Measurements from ENCODE around the gene AIDA.

The AIDA gene

GRCh38 chr1:222739929-222740328, 27.6 kb upstream of the AIDA start:
- Histone ChIP-seq H3K4me3 (ENCODE audit: insufficient read depth, low read depth, low read length, poor library complexity, severe bottlenecking) (no peak overlapping the region), H3K9me3 (ENCODE audit: control insufficient read depth, low read length) (no peaks in the 10 kb centered on the region), H3K27me3 (replicated peaks; ENCODE audit: control insufficient read depth, insufficient read depth, low read length, poor library complexity, severe bottlenecking) (no peaks in the 10 kb centered on the region), H3K4me1 (ENCODE audit: control insufficient read depth, insufficient read depth, low read length, poor library complexity, severe bottlenecking) (no peaks in the 10 kb centered on the region), H3K36me3 (ENCODE audit: control insufficient read depth, insufficient read depth, low read length) (peaks cover 11% of the 10 kb centered on the region), H3K27ac (ENCODE audit: insufficient read depth, low read length, poor library complexity, severe bottlenecking) (no peak overlapping the region)
- no peak for DNase-seq

- Histone ChIP-seq H3K4me3 (ENCODE audit: insufficient read depth, low read depth, low read length, poor library complexity, severe bottlenecking) (no peak overlapping the region), H3K9me3 (ENCODE audit: control insufficient read depth, low read length) (no peaks in the 10 kb centered on the region), H3K27ac (ENCODE audit: insufficient read depth, low read length, poor library complexity, severe bottlenecking) (no peak overlapping the region), H3K36me3 (ENCODE audit: control insufficient read depth, insufficient read depth, low read length) (peaks cover 16% of the 10 kb centered on the region), H3K27me3 (replicated peaks; ENCODE audit: control insufficient read depth, insufficient read depth, low read length, poor library complexity, severe bottlenecking) (no peaks in the 10 kb centered on the region), H3K4me1 (ENCODE audit: control insufficient read depth, insufficient read depth, low read length, poor library complexity, severe bottlenecking) (no peaks in the 10 kb centered on the region)
- DNase-seq = no peak
Measured at GRCh38 chr1:222739465-222739864, 27.2 kb upstream of the AIDA start.

GRCh38 chr1:222736972-222737371, 24.7 kb upstream of the AIDA start, which contains the start of gene FAM177B:
Gene FAM177B (plus strand): TSS chr1:222737202. CDS start chr1:222746546, 9,344 bp downstream.
- Histone ChIP-seq H3K36me3 (ENCODE audit: control insufficient read depth, insufficient read depth, low read length) (peaks cover 28% of the 10 kb centered on the region), H3K27ac (ENCODE audit: insufficient read depth, low read length, poor library complexity, severe bottlenecking) (no peak within 1 kb of the TSS), H3K9me3 (ENCODE audit: control insufficient read depth, low read length) (no peaks in the 10 kb centered on the region), H3K27me3 (replicated peaks; ENCODE audit: control insufficient read depth, insufficient read depth, low read length, poor library complexity, severe bottlenecking) (no peaks in the 10 kb centered on the region), H3K4me1 (ENCODE audit: control insufficient read depth, insufficient read depth, low read length, poor library complexity, severe bottlenecking) (no peaks in the 10 kb centered on the region), H3K4me3 (ENCODE audit: insufficient read depth, low read depth, low read length, poor library complexity, severe bottlenecking) (no peak within 1 kb of the TSS)
- no peak for DNase-seq

- Histone ChIP-seq H3K27ac (ENCODE audit: insufficient read depth, low read length, poor library complexity, severe bottlenecking) (no peak overlapping the region), H3K27me3 (replicated peaks; ENCODE audit: control insufficient read depth, insufficient read depth, low read length, poor library complexity, severe bottlenecking) (no peaks in the 10 kb centered on the region), H3K36me3 (ENCODE audit: control insufficient read depth, insufficient read depth, low read length) (peaks cover 33% of the 10 kb centered on the region), H3K9me3 (ENCODE audit: control insufficient read depth, low read length) (no peaks in the 10 kb centered on the region), H3K4me1 (ENCODE audit: control insufficient read depth, insufficient read depth, low read length, poor library complexity, severe bottlenecking) (no peaks in the 10 kb centered on the region), H3K4me3 (ENCODE audit: insufficient read depth, low read depth, low read length, poor library complexity, severe bottlenecking) (no peak overlapping the region)
- no peak for DNase-seq
Measured at GRCh38 chr1:222736470-222736869, 24.2 kb upstream of the AIDA start.

- Histone ChIP-seq H3K27ac (ENCODE audit: insufficient read depth, low read length, poor library complexity, severe bottlenecking) (no peak overlapping the region), H3K9me3 (ENCODE audit: control insufficient read depth, low read length) (no peaks in the 10 kb centered on the region), H3K4me3 (ENCODE audit: insufficient read depth, low read depth, low read length, poor library complexity, severe bottlenecking) (no peak overlapping the region), H3K4me1 (ENCODE audit: control insufficient read depth, insufficient read depth, low read length, poor library complexity, severe bottlenecking) (no peaks in the 10 kb centered on the region), H3K27me3 (replicated peaks; ENCODE audit: control insufficient read depth, insufficient read depth, low read length, poor library complexity, severe bottlenecking) (no peaks in the 10 kb centered on the region), H3K36me3 (ENCODE audit: control insufficient read depth, insufficient read depth, low read length) (peaks cover 49% of the 10 kb centered on the region)
- DNase-seq = no peak
Measured at GRCh38 chr1:222734740-222735139, 22.4 kb upstream of the AIDA start.

GRCh38 chr1:222732216-222733159, 20.2 kb upstream of the AIDA start:
- Histone ChIP-seq H3K4me3 (ENCODE audit: insufficient read depth, low read depth, low read length, poor library complexity, severe bottlenecking) (no peak overlapping the region), H3K27me3 (replicated peaks; ENCODE audit: control insufficient read depth, insufficient read depth, low read length, poor library complexity, severe bottlenecking) (no peaks in the 10 kb centered on the region), H3K36me3 (ENCODE audit: control insufficient read depth, insufficient read depth, low read length) (peaks cover 70% of the 10 kb centered on the region), H3K9me3 (ENCODE audit: control insufficient read depth, low read length) (no peaks in the 10 kb centered on the region), H3K4me1 (ENCODE audit: control insufficient read depth, insufficient read depth, low read length, poor library complexity, severe bottlenecking) (no peaks in the 10 kb centered on the region), H3K27ac (ENCODE audit: insufficient read depth, low read length, poor library complexity, severe bottlenecking) (no peak overlapping the region)
- DNase-seq = no peak

GRCh38 chr1:222730866-222731265, 18.6 kb upstream of the AIDA start:
- no peak for DNase-seq
- no peaks in the 10 kb centered on the region for H3K27me3 ChIP-seq (replicated peaks; ENCODE audit: control insufficient read depth, insufficient read depth, low read length, poor library complexity, severe bottlenecking)
- no peak overlapping the region for H3K4me3 ChIP-seq (ENCODE audit: insufficient read depth, low read depth, low read length, poor library complexity, severe bottlenecking)
- no peaks in the 10 kb centered on the region for H3K4me1 ChIP-seq (ENCODE audit: control insufficient read depth, insufficient read depth, low read length, poor library complexity, severe bottlenecking)
- H3K36me3 ChIP-seq (ENCODE audit: control insufficient read depth, insufficient read depth, low read length) = peaks cover 80% of the 10 kb centered on the region
- no peak overlapping the region for H3K27ac ChIP-seq (ENCODE audit: insufficient read depth, low read length, poor library complexity, severe bottlenecking)
- no peaks in the 10 kb centered on the region for H3K9me3 ChIP-seq (ENCODE audit: control insufficient read depth, low read length)

- Histone ChIP-seq H3K27ac (ENCODE audit: insufficient read depth, low read length, poor library complexity, severe bottlenecking) (no peak overlapping the region), H3K27me3 (replicated peaks; ENCODE audit: control insufficient read depth, insufficient read depth, low read length, poor library complexity, severe bottlenecking) (no peaks in the 10 kb centered on the region), H3K4me3 (ENCODE audit: insufficient read depth, low read depth, low read length, poor library complexity, severe bottlenecking) (no peak overlapping the region), H3K9me3 (ENCODE audit: control insufficient read depth, low read length) (no peaks in the 10 kb centered on the region), H3K4me1 (ENCODE audit: control insufficient read depth, insufficient read depth, low read length, poor library complexity, severe bottlenecking) (no peaks in the 10 kb centered on the region), H3K36me3 (ENCODE audit: control insufficient read depth, insufficient read depth, low read length) (peaks cover 82% of the 10 kb centered on the region)
- DNase-seq = no peak
Measured at GRCh38 chr1:222728746-222729145, 16.5 kb upstream of the AIDA start.

GRCh38 chr1:222716393-222716792, 4.1 kb upstream of the AIDA start:
- Histone ChIP-seq H3K27me3 (replicated peaks; ENCODE audit: control insufficient read depth, insufficient read depth, low read length, poor library complexity, severe bottlenecking) (no peaks in the 10 kb centered on the region), H3K4me1 (ENCODE audit: control insufficient read depth, insufficient read depth, low read length, poor library complexity, severe bottlenecking) (no peaks in the 10 kb centered on the region), H3K9me3 (ENCODE audit: control insufficient read depth, low read length) (no peaks in the 10 kb centered on the region), H3K27ac (ENCODE audit: insufficient read depth, low read length, poor library complexity, severe bottlenecking) (no peak overlapping the region), H3K36me3 (ENCODE audit: control insufficient read depth, insufficient read depth, low read length) (peaks cover 27% of the 10 kb centered on the region), H3K4me3 (ENCODE audit: insufficient read depth, low read depth, low read length, poor library complexity, severe bottlenecking) (no peak overlapping the region)
- no peak for DNase-seq

Measured in effector memory CD4-positive, alpha-beta T cell (primary cell).